HG02571 (cell line): Measurements from ENCODE around the gene VPS18.

Experiments
- ATAC-seq: cut with Tn5 transposase; IDR thresholded peaks from one replicate; pipeline ENCODE4 v1.9.1; 2021; ENCODE audit warnings: mild to moderate bottlenecking, moderate library complexity; ENCODE audit not compliant: unreplicated experiment

Gene VPS18

GRCh38 chr15:40918799-40919392 lies 24.6 kb downstream of the VPS18 start:
- no peak for ATAC-seq

DNA sequence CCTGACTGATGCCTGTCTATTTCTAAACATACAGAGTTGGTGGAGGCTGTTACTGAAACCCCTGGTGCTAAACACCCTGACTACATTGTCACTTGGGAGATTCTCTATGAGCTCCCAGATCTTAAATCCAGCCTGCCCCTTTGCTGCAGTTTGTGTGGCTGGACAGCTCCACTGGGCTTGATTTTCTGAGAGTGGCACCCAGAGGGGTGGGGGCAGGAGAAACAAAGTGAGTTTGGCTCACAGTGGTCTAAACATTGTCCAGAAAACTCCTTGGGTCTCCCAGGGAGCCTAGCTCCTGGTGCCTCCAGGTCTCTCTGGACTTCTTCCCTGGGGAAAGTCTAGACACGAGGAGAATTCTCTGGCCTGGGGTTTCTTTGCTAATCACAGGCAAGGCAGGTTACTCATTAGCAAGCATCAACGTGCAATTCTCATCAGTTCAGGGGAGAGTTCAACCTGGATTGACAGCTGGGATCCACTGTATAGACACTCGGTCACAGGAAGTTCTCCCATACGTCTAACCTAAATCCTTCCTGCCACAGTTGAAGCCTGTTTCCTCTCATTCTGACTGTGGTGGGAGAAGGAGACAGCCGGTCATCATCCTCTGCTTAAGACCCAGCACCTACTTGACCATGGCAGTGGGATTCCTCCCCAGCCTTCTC lies 27.8 kb downstream of the VPS18 start:
- no peak for ATAC-seq

DNA sequence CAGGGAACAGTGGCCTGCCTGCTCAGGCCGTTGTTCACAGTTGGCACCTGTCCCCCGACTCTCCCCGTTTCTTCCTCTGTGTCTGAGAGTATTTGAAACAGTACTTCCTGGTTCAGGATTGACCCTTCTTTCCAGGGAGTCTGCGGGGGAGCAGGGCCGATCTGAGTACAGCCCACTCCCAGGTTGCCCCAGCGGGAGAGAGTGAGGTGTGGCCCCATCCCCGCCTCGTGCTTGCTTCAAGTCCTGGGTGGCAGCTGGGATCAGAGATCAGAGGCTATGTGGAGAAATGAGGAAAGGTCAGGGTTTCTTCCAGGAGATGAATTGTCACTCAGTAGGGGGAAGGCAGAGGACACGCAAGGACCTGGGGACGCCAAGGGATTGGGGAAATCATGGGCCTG lies 28.4 kb downstream of the VPS18 start:
- ATAC-seq: no peak

DNA sequence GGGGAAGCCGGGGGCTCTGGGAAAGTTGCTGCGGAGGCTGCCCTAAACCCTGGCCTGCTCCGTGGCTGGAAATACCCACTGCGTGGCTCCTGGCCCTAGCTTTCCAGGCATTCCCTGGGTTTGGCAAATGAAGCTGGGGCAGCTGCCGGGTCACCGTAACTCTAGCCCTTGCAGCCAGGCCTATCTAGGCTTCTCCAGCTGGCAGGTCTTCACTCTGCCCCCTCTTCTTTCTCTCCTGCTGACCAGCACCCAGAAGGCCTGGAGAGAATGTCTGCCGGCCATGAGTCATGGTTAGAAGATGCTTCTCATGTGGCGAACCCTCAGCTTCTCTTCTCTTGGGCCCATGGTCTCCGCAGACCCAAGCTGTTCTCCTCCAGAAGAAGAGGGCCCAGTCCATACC lies 29.3 kb downstream of the VPS18 start:
- ATAC-seq: no peak

GRCh38 chr15:40925495-40925862 lies 31.2 kb downstream of the VPS18 start:
- no peak for ATAC-seq

- ATAC-seq: no peak
Measured at GRCh38 chr15:40925863-40926658, 31.8 kb downstream of the VPS18 start.

- ATAC-seq: no peak
Measured at GRCh38 chr15:40926659-40927494, 32.6 kb downstream of the VPS18 start.

DNA sequence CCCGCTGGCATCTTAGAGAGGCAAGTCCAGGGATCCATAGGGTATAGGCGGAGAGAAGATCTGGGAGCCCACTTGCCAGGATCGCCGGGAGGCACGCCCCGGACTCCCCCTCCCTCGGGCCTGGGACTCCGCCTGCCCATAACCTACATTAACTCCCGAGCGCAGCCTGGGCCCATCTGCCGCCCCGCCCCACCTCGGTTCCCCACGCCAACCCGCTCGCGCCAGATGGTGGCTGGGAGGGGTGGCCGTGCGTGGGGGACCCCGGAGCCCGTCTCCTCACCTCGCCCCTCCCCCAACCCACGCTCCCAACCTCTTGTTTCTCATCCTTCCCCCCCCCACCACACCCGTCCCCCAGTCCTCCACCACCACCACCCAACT lies 33.2 kb downstream of the VPS18 start:
- ATAC-seq: no peak

DNA sequence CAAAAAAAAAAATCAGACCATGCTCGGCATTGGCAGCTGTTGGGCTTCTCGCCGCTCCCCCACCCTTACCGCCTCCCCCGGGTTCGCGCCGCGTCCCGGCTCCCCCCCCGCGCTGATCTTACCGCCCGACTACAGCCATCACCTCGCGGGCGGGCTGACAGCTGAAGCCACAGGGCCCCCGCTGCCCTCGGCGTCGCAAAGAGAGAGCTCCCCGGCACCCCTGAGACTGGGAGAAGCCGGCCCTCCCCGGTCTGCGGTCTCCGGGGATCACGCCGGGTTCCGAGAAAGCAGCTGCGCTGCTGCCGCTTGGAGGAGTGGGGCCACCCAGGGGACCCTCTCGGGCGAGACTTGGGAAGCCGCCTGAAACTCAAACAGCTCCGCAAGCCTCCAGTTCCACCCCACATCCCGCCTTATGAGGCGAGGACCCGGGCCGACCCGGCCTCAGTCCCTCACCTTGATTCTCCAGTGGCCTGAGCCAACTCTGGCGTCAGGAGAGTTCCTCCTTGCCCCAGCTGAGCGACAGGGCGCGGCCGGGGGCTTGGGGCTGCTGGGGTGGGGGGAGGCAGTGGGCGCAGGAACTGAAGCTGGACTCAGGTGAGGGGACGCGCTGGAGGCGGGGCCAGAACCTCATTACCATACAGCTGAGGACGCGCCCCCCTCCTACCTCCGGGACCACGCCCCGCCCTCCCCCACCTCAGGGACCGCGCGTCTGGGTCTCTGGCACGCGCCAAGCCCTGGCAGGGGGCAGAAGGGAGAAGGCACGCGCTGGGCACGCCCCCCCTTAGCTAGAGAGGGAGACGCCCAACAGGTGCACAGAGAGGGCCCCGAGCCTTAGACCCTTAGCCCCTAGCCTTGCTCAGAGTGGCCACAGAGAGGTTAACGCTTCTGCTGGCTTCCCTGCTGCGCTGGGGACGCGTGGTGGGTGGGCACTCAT lies 33.9 kb downstream of the VPS18 start:
- ATAC-seq: no peak

DNA sequence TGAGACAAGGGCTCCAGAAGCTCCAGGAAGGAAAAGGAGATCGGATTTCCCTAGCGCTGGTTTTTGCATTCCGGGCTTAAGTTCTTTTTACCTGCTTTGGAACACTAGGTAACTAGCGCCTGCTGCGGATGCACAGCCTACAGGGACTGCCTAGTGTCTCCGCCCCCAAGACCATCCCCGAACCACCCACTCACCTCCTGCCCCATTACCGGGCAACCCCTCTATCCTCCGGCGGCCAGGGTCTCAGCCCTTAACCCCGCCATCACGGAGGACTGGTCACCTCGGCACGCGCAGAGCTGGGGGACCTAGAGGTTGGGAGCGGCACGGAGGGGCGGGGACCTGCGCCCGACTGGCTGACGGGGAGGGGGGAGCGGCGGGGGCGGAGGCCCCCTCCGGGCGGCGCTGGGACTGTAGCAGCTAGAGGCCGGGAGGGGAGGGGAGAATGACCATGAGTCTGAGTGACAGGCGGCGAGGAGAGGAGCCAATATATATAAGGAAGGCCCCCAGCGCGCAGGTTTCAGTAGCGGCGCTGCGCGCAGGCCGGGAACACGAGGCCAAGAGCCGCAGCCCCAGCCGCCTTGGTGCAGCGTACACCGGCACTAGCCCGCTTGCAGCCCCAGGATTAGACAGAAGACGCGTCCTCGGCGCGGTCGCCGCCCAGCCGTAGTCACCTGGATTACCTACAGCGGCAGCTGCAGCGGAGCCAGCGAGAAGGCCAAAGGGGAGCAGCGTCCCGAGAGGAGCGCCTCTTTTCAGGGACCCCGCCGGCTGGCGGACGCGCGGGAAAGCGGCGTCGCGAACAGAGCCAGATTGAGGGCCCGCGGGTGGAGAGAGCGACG lies 34.8 kb downstream of the VPS18 start, which contains the start of gene DLL4:
TSS of gene DLL4 (plus strand) at position 520 of the 839 bp plus-strand sequence. CDS start 329 bp downstream, outside the sequence.
- no peak for ATAC-seq

GRCh38 chr15:40929660-40930429 lies 35.6 kb downstream of the VPS18 start:
- ATAC-seq: no peak

DNA sequence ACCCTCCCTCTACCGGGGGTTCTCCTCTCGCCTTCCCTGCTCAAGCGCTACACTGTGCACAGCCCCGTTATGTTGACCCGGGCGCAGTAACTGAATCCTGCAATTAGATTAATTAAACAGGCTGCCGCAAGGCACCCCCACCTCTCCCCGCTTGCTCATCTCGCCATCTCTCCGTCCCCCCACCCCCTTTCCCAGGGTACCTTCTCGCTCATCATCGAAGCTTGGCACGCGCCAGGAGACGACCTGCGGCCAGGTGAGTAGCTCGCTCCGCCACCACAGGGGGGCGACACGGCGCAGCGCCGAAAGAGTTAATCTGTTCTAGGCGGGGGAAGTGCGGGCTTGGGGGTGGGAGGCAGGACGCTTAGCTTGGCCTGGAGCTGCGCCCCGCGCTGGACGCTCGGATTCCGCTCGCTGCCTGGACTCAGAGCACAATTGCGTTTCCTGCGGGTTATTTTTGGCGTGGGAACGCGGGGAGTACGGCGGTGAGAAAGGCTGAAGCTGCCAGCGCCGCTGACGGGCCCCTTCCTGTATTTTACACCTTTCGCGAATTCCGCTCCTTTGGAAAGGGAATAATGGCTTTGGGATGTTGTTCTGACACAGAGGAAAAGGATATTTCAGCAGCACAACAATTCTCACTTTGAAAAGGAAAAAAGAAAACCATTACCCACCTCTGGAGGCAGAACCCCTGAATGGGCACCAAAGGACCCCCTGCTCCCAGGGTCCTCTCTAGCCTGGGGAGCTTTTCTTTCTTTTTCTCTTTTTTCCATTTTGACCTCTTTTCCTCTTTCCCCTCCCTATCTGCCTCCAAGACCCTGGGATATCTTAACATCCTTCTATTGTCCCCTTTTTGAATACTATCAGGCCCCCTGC lies 36.4 kb downstream of the VPS18 start:
- no peak for ATAC-seq

DNA sequence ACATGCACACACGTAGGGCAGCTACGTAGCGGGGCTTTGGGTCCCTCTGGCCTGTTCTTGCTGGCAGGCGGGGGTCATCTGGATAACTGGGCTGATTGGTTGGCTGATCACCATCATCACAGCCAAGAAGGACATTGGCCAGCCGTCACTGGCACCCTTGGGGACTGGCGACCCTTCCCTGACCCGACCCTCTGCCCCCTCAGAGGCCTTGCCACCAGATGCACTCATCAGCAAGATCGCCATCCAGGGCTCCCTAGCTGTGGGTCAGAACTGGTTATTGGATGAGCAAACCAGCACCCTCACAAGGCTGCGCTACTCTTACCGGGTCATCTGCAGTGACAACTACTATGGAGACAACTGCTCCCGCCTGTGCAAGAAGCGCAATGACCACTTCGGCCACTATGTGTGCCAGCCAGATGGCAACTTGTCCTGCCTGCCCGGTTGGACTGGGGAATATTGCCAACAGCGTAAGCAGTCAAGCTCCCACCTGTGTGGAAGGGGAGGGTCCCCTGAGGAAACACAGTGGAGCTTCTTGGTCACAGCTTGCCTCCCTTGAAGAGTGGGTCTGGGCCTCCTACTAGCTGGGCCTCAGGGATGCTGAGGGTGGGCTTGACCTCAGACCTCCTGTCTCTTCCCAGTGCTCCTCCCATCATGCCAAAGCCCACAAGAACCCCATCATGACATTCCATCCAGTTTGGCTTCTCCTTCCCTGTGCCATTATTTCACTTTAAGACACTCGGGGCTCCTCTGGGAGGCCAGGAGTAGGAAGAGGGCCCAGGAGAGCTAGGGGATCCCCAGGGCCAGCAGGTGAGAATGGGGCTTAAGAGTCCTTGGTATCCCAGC lies 37.3 kb downstream of the VPS18 start:
- no peak for ATAC-seq

GRCh38 chr15:40932156-40932555 lies 37.9 kb downstream of the VPS18 start:
- no peak for ATAC-seq

DNA sequence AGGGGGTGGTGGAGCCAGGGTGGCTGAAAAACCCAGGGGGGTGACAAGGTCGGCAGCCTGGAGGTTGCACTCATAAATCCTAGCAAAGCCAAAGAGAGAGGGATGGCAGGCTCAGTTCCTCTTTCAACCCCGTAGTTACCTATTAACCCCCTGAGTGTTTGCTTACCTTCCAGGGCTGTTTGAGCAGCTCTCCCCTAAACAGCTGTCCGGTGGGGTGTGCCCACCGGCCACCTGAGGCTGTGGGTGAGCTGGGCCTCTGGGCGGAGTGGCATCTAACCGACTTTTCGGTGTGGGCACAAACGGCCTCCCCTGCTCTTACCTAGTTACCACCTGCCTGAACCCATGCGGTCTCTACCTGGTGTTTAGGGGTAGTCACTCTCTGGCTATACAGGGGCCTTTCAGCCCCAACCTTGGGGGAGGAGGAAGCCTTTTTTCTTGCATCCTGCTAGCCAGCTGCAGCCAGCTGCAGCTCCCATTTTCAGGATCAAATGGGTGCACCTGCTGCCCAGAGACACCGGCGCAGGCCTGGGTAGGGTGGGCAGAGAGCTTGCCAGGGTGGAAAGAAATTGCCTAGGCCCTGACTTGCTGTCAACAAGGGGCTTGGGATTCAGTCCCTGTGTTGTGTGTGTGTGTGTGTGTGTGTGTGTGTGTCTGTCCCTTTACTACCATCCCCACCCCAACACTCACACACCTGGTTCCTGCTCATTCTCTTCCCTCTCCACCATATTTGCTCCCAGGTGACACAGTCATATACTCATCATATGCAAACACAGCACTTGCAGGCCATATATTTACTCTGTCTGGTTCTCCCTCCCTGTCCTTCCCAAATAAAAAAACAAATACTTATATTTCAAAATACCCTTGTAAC lies 38.6 kb downstream of the VPS18 start:
- no peak for ATAC-seq

- ATAC-seq: no peak
Measured at GRCh38 chr15:40933517-40933902, 39.3 kb downstream of the VPS18 start.
